ENCODE data around the gene FGFRL1.

GRCh38 chr4:1036095-1036494 lies 24.7 kb downstream of the FGFRL1 start:
- TF ChIP-seq CTCF (IDR thresholded peaks at IDR 0.05; ENCODE audit: insufficient read depth, low read length) (no peak), POLR2AphosphoS5 (IDR thresholded peaks at IDR 0.05; ENCODE audit: low read depth) (no peak)
